HG03025 (cell line): ENCODE measurements around the gene STXBP4.
"Not testable (repeated sequence)": the region's sequence is repeated elsewhere in the genome, so short reads cannot be mapped to it uniquely, and the experiment has no call there.

Experiments
- ATAC-seq: cut with Tn5 transposase; IDR thresholded peaks from one replicate; pipeline ENCODE4 v1.9.1; 2021; ENCODE audit warnings: mild to moderate bottlenecking, moderate library complexity; ENCODE audit not compliant: unreplicated experiment, low FRiP score

STXBP4 gene

GRCh38 chr17:55038291-55038690, 69.7 kb downstream of the STXBP4 start:
- ATAC-seq: no peak

GRCh38 chr17:55040611-55041010, 72.0 kb downstream of the STXBP4 start:
- ATAC-seq: no peak

GRCh38 chr17:55053855-55054254, 85.3 kb downstream of the STXBP4 start:
- ATAC-seq: no peak

- ATAC-seq: no peak
These were observed 85.9 kb downstream of the STXBP4 start for GRCh38 chr17:55054429-55054828.

GRCh38 chr17:55056526-55056925, 88.0 kb downstream of the STXBP4 start:
- no peak for ATAC-seq

- ATAC-seq: no peak
These were observed 88.6 kb downstream of the STXBP4 start for GRCh38 chr17:55057184-55057583.

- ATAC-seq: no peak
These were observed 91.2 kb downstream of the STXBP4 start for GRCh38 chr17:55059724-55060123.

- no peak for ATAC-seq
These were observed 94.4 kb downstream of the STXBP4 start for GRCh38 chr17:55062921-55063320.

- ATAC-seq: no peak
These were observed 95.6 kb downstream of the STXBP4 start for GRCh38 chr17:55063885-55064874.

- no peak for ATAC-seq
These were observed 99.3 kb downstream of the STXBP4 start for GRCh38 chr17:55067697-55068439.

GRCh38 chr17:55068862-55069811, 100.6 kb downstream of the STXBP4 start:
- no peak for ATAC-seq

- ATAC-seq: no peak
These were observed 101.5 kb downstream of the STXBP4 start for GRCh38 chr17:55069983-55070529.

- no peak for ATAC-seq
These were observed 104.3 kb downstream of the STXBP4 start for GRCh38 chr17:55072898-55073297.

- ATAC-seq: not testable (repeated sequence)
These were observed 104.9 kb downstream of the STXBP4 start for GRCh38 chr17:55073467-55073866.

- no peak for ATAC-seq
These were observed 113.0 kb downstream of the STXBP4 start for GRCh38 chr17:55081559-55081958.

GRCh38 chr17:55086635-55087058, 118.1 kb downstream of the STXBP4 start:
- ATAC-seq: no peak

GRCh38 chr17:55089256-55089655, 120.7 kb downstream of the STXBP4 start:
- ATAC-seq: no peak

- ATAC-seq: peak; percentile 95
These were observed 121.5 kb downstream of the STXBP4 start for GRCh38 chr17:55090079-55090492.

GRCh38 chr17:55093353-55093752, 124.8 kb downstream of the STXBP4 start:
- no peak for ATAC-seq

- no peak for ATAC-seq
These were observed 130.2 kb downstream of the STXBP4 start for GRCh38 chr17:55098765-55099164.
